K562 (cell line): ENCODE measurements around the gene UBR4. TPM values are rescaled to one million over a fixed set of nuclear protein-coding genes. Genes with fewer than 3 reads are reported as not detected.

ENCODE experiments used
- ATAC-seq: fragments of 200-7000 bp; cut with Tn5 transposase; 3 replicates; pipeline ENCODE4 v1.9.1; 2020; ENCODE audit warnings: moderate library complexity
- BruUV-seq: library from RNA; stranded (reverse); fragments of 400-500 nt; replicated peaks from 2 replicates; lab custom pipeline; 2021; lab: Mats Ljungman, UMichigan
- CTCF ChIA-PET: fragments of 300-600 bp; formaldehyde crosslinking; extraction: SDS; loops from one replicate; lab custom pipeline; 2021; ENCODE audit warnings: low intra/inter-chr PET ratio; lab: Yijun Ruan, JAX
- POLR2A ChIA-PET: fragments of 300-600, 350-650 bp; sonication (Branson Sonifier 250); formaldehyde crosslinking; extraction: SDS; loops from one replicate; lab custom pipeline; 2021; ENCODE audit warnings: antibody characterized with exemption, inconsistent platforms; lab: Yijun Ruan, JAX
- DNase-seq, 4 experiments: peaks; one replicate each; pipeline versions ENCODE4 v3.0.0 to v3.0.0-alpha.2; 2011 to 2018; ENCODE audit warnings: low spot score in 3 of 4, mixed read lengths in 3 of 4; ENCODE audit errors: extremely low read depth in 1 of 4
- FAIRE-seq: peaks from 2 replicates; lab custom pipeline; 2011; peaks lifted over from hg19 to GRCh38; lab: Jason Lieb, UNC
- H2AFZ ChIP-seq: 2 replicates; pipeline ENCODE4 v1.6.0; 2011; ENCODE audit warnings: low read depth, low read length, control low read depth, inconsistent platforms
- H3K27ac ChIP-seq: fragments of 200-600 bp; 3 replicates; pipeline ENCODE4 v1.8.0; 2011; ENCODE audit warnings: low read depth, mild to moderate bottlenecking, control low read depth, inconsistent platforms, low read length, moderate library complexity, mixed read lengths; ENCODE audit errors: extremely low read depth
- H3K27me3 ChIP-seq, 2 experiments: fragments of 300-600 bp in 1 of 2; 2 replicates in 1 of 2; 3 replicates in 1 of 2; pipeline versions ENCODE4 v1.6.0 to v1.8.0; 2011; ENCODE audit warnings: inconsistent platforms in 2 of 2, low read length in 2 of 2, mild to moderate bottlenecking in 1 of 2, mixed read lengths in 1 of 2, moderate library complexity in 1 of 2; ENCODE audit not compliant: control insufficient read depth in 2 of 2, insufficient read depth in 2 of 2
- H3K36me3 ChIP-seq: fragments of 300-600 bp; 3 replicates; pipeline ENCODE4 v1.8.0; 2011; ENCODE audit warnings: mild to moderate bottlenecking, low read length, inconsistent platforms; ENCODE audit not compliant: control insufficient read depth, insufficient read depth
- H3K4me1 ChIP-seq, 2 experiments: fragments of 200-600 bp in 1 of 2; replicated peaks in 1 of 2; 2 replicates in 1 of 2; 3 replicates in 1 of 2; pipeline versions ENCODE4 v1.5.1 to v1.8.0; 2011; ENCODE audit warnings: inconsistent platforms in 2 of 2, low read length in 2 of 2, mild to moderate bottlenecking in 1 of 2, mixed read lengths in 1 of 2, moderate library complexity in 1 of 2; ENCODE audit not compliant: control insufficient read depth in 2 of 2, insufficient read depth in 2 of 2
- H3K4me2 ChIP-seq: 2 replicates; pipeline ENCODE4 v1.6.1; 2011; ENCODE audit warnings: low read length, control low read depth, inconsistent platforms, mixed read lengths; ENCODE audit not compliant: insufficient read depth
- H3K4me3 ChIP-seq: fragments of 200-600 bp; sonication (generic), shearing (Covaris generic); 2 replicates; pipeline ENCODE4 v1.5.1; 2016; ENCODE audit warnings: control low read depth, inconsistent platforms
- H3K79me2 ChIP-seq: fragments of 200-600 bp; 3 replicates; pipeline ENCODE4 v1.8.0; 2011; ENCODE audit warnings: low read length, inconsistent platforms; ENCODE audit not compliant: control insufficient read depth, insufficient read depth
- H3K9ac ChIP-seq, 2 experiments: 2 replicates each; pipeline versions ENCODE4 v1.6.0 to v1.6.1; 2011; ENCODE audit warnings: low read depth in 2 of 2, low read length in 2 of 2, control low read depth in 1 of 2, inconsistent platforms in 1 of 2, mild to moderate bottlenecking in 1 of 2, mixed read lengths in 1 of 2; ENCODE audit not compliant: insufficient read depth in 1 of 2
- H3K9me1 ChIP-seq: one replicate; pipeline ENCODE4 v1.6.0; 2011; ENCODE audit warnings: inconsistent platforms, mild to moderate bottlenecking, low read length, moderate library complexity; ENCODE audit not compliant: control insufficient read depth, insufficient read depth
- H3K9me3 ChIP-seq: replicated peaks from 2 replicates; pipeline ENCODE4 v1.5.1; 2011; ENCODE audit warnings: low read depth, low read length, inconsistent platforms; ENCODE audit not compliant: control insufficient read depth, insufficient read depth
- H4K20me1 ChIP-seq: replicated peaks from 2 replicates; pipeline ENCODE4 v1.6.1; 2011; ENCODE audit warnings: low read length, inconsistent platforms, mixed read lengths; ENCODE audit not compliant: control insufficient read depth, insufficient read depth
- ARID1B ChIP-seq: fragments of 450-650 bp; IDR thresholded peaks from 2 replicates; pipeline ENCODE4 v1.6.1; 2016; ENCODE audit warnings: antibody characterized with exemption, mild to moderate bottlenecking, inconsistent platforms
- CBFA2T2 ChIP-seq: fragments of 450-650 bp; conservative IDR thresholded peaks from 2 replicates; pipeline ENCODE4 v1.6.1; 2017; ENCODE audit warnings: mild to moderate bottlenecking
- CBFA2T3 ChIP-seq: fragments of 450-650 bp; IDR thresholded peaks from 2 replicates; pipeline ENCODE4 v1.6.1; 2017
- DMBX1 ChIP-seq: fragments of 250-450 bp; sonication (Bioruptor Pico); IDR thresholded peaks from 2 replicates; pipeline ENCODE4 v1.8.0; 2022; ENCODE audit warnings: inconsistent platforms, mild to moderate bottlenecking, moderate library complexity, borderline replicate concordance
- ELF1 ChIP-seq: fragments of 200-800 bp; sonication (Bioruptor generic); IDR thresholded peaks from 2 replicates; pipeline ENCODE4 v1.6.1; 2016; ENCODE audit warnings: missing genetic modification characterization, missing compliant biosample characterization
- SP2 ChIP-seq: IDR thresholded peaks from 2 replicates; pipeline ENCODE4 v1.6.1; 2011; ENCODE audit warnings: mild to moderate bottlenecking, low read depth, low read length, moderate library complexity; ENCODE audit not compliant: poor library complexity, severe bottlenecking; ENCODE audit errors: extremely low read depth
- STAT5B ChIP-seq: fragments of 250-450 bp; sonication (Bioruptor Pico); IDR thresholded peaks from 2 replicates; pipeline ENCODE4 v1.8.0; 2021; ENCODE audit warnings: mild to moderate bottlenecking, inconsistent platforms
- WGBS: fragments of 100-300 bp; shearing (Covaris generic); methylation state at CpG from one replicate; pipeline ENCODE4 v1.1.6; 2016; ENCODE audit warnings: low coverage, mixed read lengths; ENCODE audit not compliant: insufficient coverage; ENCODE audit errors: missing lambda C conversion rate; 5-methylcytosine and 5-hydroxymethylcytosine counted together
- in situ Hi-C: fragments of 300-500 bp; cut with MboI; formaldehyde crosslinking; loops from 4 replicates; pipeline ENCODE4 v1.15.0; 2018; ENCODE audit warnings: inconsistent platforms, mixed read lengths
- intact Hi-C: fragments of 100-400 bp; cut with micrococcal nuclease; formaldehyde crosslinking; loops from 2 replicates; pipeline ENCODE4 v1.14.2; 2022
- polyA plus RNA-seq, 8 experiments: library from polyadenylated mRNA; depleted of rRNA in 4 of 8; stranded (reverse) in 5 of 8; unstranded in 3 of 8; fragments of >200 nt; fragmentation: Nextera tagmentation in 2 of 8; fragmentation: Illumina TruSeq in 1 of 8; extraction: Ambion mirVana in 2 of 8; extraction: Trizol in 1 of 8; gene quantifications; 2 replicates each; pipeline versions ENCODE4 v1.2.1 to v1.2.3, GENCODE V29; 2011 to 2014; ENCODE audit warnings: inconsistent platforms in 1 of 8, missing spikeins in 1 of 8
- total RNA-seq, 7 experiments: library from RNA; depleted of rRNA in 6 of 7; stranded (reverse); fragments of >200 nt in 6 of 7; fragmentation: Illumina TruSeq in 2 of 7; extraction: Trizol in 2 of 7; gene quantifications; 2 replicates each; pipeline versions ENCODE4 v1.2.1 to v1.2.3, GENCODE V29; 2011 to 2021; ENCODE audit warnings: low replicate concordance in 1 of 7
- TF ChIP-seq, protein P1 (sequence below): sonication (generic); IDR thresholded peaks from 2 replicates; pipeline ENCODE4 v1.6.1; 2016
- TF ChIP-seq, protein P2 (sequence below): fragments of 450-650 bp; IDR thresholded peaks from 2 replicates; pipeline ENCODE4 v1.6.1; 2016
- TF ChIP-seq, protein P3 (sequence below): fragments of 150-350 bp; IDR thresholded peaks from 2 replicates; pipeline ENCODE4 v1.6.1; 2014; ENCODE audit warnings: low read depth, mild to moderate bottlenecking, low read length, borderline replicate concordance
- TF ChIP-seq, protein P4 (sequence below), 2 experiments: IDR thresholded peaks in 1 of 2; conservative IDR thresholded peaks in 1 of 2; 2 replicates each; pipeline ENCODE4 v1.6.1; 2016; ENCODE audit warnings: low read depth in 2 of 2, mild to moderate bottlenecking in 1 of 2, missing compliant biosample characterization in 1 of 2, missing genetic modification characterization in 1 of 2, moderate library complexity in 1 of 2

Gene UBR4
- total and polyA plus RNA-seq, 9 of the 15 experiments (the other 6 are each of a cell fraction or from before 2014, with no cell fraction given): 55.4 to 277 (median 123) TPM

DNA sequence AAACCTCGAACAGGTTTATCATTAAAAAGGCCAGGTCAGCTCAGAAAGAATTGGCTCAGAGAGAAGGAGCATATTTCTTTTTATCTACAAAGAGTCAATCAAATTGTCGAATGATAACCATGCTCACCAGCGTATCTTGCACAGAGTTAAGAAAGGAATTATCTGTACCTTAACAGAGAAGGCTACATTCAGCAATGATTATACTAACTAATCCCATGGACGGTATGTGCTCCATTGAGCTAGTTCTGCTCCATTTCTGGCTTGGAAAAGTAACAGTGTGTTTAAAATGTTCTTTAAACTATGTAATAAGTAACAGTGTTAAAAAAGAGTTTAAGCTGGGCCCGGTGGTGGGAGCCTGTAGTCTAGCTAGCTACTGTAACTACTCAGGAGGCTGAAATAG lies 4.2 kb downstream of the UBR4 start:
- intact Hi-C loops: no loop called here
- peaks cover 54% of the 10 kb centered on the region for H3K36me3 ChIP-seq
- ChIA-PET POLR2A (interaction anchor here (0.6 to 2.9 kb wide), 7 partner anchors 8 to 997 kb away, joined by 3 to 19 read pairs (median 5); no protein-coding TSS in a partner anchor), CTCF (no interaction called here)
- FAIRE-seq (no peak), ATAC-seq (no peak), DNase-seq (peak in 1 of 4 experiments; percentile 30)
- H3K79me2 ChIP-seq: peaks cover 100% of the 10 kb centered on the region
- 7% methylated on average over 5 of the region's 5 CpGs for WGBS
- peaks cover 49% of the 10 kb centered on the region for H4K20me1 ChIP-seq
- peaks cover 23 to 38% of the 10 kb centered on the region in 2 experiments for H3K4me1 ChIP-seq
- H2AFZ ChIP-seq: no peak overlapping the region
- H3K9me1 ChIP-seq: peaks cover 10% of the 10 kb centered on the region
- BruUV-seq: no TSS peak
- no peaks in the 10 kb centered on the region for H3K27me3 ChIP-seq
- no peak overlapping the region for H3K4me3 ChIP-seq
- H3K4me2 ChIP-seq: peak overlapping the region; percentile 58
- peak overlapping the region; percentile 51 for H3K27ac ChIP-seq
- H3K9me3 ChIP-seq: no peaks in the 10 kb centered on the region
- in situ Hi-C loops: no loop called here
- H3K9ac ChIP-seq: peak overlapping the region in 1 of 2 experiments; percentile 11; a peak in 1 of 4 replicates
- TF ChIP-seq CBFA2T2 (peak; percentile 32), ARID1B (0 out of 2 replicates have a peak, but pooled peaks have one; percentile 17), ELF1 (tag) (no peak), SP2 (no peak), CBFA2T3 (peak; percentile 60; the same call in 1 of the 2 replicates), STAT5B (CRISPR knock-in tag) (no peak), DMBX1 (CRISPR knock-in tag) (no peak)
- TF ChIP-seq, protein P1, sequence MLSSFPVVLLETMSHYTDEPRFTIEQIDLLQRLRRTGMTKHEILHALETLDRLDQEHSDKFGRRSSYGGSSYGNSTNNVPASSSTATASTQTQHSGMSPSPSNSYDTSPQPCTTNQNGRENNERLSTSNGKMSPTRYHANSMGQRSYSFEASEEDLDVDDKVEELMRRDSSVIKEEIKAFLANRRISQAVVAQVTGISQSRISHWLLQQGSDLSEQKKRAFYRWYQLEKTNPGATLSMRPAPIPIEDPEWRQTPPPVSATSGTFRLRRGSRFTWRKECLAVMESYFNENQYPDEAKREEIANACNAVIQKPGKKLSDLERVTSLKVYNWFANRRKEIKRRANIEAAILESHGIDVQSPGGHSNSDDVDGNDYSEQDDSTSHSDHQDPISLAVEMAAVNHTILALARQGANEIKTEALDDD: peak; percentile 74; the same call in 1 of the 2 replicates
- TF ChIP-seq, protein P2, sequence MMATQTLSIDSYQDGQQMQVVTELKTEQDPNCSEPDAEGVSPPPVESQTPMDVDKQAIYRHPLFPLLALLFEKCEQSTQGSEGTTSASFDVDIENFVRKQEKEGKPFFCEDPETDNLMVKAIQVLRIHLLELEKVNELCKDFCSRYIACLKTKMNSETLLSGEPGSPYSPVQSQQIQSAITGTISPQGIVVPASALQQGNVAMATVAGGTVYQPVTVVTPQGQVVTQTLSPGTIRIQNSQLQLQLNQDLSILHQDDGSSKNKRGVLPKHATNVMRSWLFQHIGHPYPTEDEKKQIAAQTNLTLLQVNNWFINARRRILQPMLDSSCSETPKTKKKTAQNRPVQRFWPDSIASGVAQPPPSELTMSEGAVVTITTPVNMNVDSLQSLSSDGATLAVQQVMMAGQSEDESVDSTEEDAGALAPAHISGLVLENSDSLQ: peak; percentile 42; the same call in 1 of the 2 replicates
- TF ChIP-seq, protein P3, sequence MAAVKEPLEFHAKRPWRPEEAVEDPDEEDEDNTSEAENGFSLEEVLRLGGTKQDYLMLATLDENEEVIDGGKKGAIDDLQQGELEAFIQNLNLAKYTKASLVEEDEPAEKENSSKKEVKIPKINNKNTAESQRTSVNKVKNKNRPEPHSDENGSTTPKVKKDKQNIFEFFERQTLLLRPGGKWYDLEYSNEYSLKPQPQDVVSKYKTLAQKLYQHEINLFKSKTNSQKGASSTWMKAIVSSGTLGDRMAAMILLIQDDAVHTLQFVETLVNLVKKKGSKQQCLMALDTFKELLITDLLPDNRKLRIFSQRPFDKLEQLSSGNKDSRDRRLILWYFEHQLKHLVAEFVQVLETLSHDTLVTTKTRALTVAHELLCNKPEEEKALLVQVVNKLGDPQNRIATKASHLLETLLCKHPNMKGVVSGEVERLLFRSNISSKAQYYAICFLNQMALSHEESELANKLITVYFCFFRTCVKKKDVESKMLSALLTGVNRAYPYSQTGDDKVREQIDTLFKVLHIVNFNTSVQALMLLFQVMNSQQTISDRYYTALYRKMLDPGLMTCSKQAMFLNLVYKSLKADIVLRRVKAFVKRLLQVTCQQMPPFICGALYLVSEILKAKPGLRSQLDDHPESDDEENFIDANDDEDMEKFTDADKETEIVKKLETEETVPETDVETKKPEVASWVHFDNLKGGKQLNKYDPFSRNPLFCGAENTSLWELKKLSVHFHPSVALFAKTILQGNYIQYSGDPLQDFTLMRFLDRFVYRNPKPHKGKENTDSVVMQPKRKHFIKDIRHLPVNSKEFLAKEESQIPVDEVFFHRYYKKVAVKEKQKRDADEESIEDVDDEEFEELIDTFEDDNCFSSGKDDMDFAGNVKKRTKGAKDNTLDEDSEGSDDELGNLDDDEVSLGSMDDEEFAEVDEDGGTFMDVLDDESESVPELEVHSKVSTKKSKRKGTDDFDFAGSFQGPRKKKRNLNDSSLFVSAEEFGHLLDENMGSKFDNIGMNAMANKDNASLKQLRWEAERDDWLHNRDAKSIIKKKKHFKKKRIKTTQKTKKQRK: no peak
- TF ChIP-seq, protein P4, sequence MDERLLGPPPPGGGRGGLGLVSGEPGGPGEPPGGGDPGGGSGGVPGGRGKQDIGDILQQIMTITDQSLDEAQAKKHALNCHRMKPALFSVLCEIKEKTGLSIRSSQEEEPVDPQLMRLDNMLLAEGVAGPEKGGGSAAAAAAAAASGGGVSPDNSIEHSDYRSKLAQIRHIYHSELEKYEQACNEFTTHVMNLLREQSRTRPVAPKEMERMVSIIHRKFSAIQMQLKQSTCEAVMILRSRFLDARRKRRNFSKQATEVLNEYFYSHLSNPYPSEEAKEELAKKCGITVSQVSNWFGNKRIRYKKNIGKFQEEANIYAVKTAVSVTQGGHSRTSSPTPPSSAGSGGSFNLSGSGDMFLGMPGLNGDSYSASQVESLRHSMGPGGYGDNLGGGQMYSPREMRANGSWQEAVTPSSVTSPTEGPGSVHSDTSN (CRISPR knock-in tag; IDR thresholded peaks at IDR 0.05; ENCODE audit: low read depth): no peak
- TF ChIP-seq, protein P4 (tag; conservative IDR thresholded peaks at IDR 0.05; ENCODE audit: low read depth): 0 out of 2 replicates have a peak, but pooled peaks have one; percentile 10
